Coronary artery (tissue), 2 donors: ENCODE results near the gene RAD51B.

Source experiments
- DNase-seq: peaks from one replicate; pipeline ENCODE4 v3.0.0-alpha.2; 2017; ENCODE audit warnings: low spot score
- H3K27ac ChIP-seq, 2 donors: fragments of 200-600 bp; sonication (generic); one replicate each; pipeline ENCODE4 v1.5.1; 2016 to 2019
- H3K4me3 ChIP-seq: fragments of 200-600 bp; sonication (generic); 2 replicates; pipeline ENCODE4 v1.5.1; 2016; ENCODE audit warnings: mild to moderate bottlenecking, moderate library complexity
- CTCF ChIP-seq: fragments of 200-600 bp; sonication (generic); IDR thresholded peaks from one replicate; pipeline ENCODE4 v1.5.1; 2019; ENCODE audit warnings: antibody characterized with exemption

The RAD51B gene

DNA sequence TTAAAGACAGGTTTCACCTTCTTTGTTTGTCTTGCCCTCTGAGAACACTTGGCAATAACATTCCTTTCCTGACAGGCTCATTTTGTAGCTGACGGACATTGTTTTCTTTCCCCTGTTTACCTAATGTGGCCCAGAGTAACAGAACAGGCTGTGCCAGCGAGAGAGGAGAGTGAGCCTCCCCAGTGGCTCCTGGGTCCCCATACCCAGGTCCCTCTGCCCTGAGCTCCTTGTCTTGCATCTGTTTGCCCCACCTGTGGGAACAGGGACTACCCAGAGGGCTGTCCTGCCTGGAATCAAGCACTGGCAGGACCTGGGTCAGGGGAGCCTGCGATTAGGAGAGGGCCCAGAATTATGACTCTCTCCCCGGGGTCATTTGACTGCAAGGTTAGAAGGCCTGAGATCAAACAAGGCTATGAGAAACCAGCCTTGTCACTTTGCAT lies 750.4 kb downstream of the RAD51B start:
- Histone ChIP-seq H3K27ac (peak overlapping the region in 1 of 2 donors; percentile 60), H3K4me3 (no peak overlapping the region)
- DNase-seq: no peak
- no peak for TF ChIP-seq CTCF

GRCh38 chr14:68571114-68571591 lies 751.6 kb downstream of the RAD51B start:
- H3K27ac ChIP-seq: no peak overlapping the region
- DNase-seq: no peak
- TF ChIP-seq CTCF: no peak
- H3K4me3 ChIP-seq: no peak overlapping the region

DNA sequence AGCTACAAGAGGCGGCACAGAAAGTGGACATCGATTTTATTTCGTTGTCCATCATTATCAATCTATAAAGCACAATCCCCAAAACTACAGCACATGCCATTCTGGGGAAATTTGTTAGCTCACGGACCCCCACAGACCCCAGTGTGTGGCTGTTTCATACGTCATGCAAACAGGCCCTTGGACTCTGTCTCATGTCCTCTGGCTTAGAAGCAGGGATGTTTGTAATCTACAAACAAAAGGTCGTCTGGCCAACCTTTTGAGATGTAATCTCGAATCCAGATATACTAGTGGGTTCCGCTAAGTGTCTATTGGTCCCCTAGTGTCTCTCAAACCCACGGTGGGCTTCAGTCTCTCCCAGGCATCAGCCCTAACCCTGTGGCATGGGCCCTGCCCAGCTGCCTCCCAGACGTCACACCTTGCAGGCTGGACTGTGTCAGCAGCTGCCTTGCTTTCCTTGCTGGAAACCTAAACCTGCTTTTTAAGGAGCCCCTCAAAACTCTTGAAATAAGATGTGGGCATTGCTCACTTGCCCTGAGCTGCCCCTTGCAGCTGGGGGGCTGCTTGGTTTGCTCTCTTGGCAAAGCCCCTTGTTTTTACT lies 752.4 kb downstream of the RAD51B start:
- Histone ChIP-seq H3K4me3 (no peak overlapping the region), H3K27ac (no peak overlapping the region)
- TF ChIP-seq CTCF: no peak
- DNase-seq: no peak

DNA sequence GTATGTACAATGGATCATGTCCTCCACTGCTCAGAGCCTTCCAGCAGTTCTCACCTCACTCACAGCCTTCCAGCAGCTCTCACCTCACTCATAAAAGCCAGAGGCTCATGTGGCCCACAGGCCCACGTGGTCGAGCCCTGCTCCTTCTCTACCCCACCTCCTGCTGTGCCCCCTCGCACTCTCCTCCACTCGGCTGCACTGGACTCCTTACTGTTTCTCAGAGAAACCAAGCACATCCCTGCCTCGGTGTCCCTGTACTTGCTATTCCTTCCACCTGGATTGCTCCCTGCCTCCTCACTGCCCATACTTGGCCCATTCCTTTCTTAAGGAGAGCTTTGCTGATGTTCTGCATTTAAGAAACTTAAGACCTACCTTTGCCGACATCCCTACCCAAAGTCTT lies 753.5 kb downstream of the RAD51B start:
- no peak overlapping the region for H3K4me3 ChIP-seq
- no peak for TF ChIP-seq CTCF
- no peak overlapping the region for H3K27ac ChIP-seq
- DNase-seq: no peak

GRCh38 chr14:68573722-68574121 lies 754.1 kb downstream of the RAD51B start:
- H3K4me3 ChIP-seq: no peak overlapping the region
- DNase-seq: no peak
- no peak overlapping the region for H3K27ac ChIP-seq
- TF ChIP-seq CTCF: no peak

GRCh38 chr14:68574461-68574860 lies 754.9 kb downstream of the RAD51B start:
- no peak overlapping the region for H3K4me3 ChIP-seq
- DNase-seq: no peak
- TF ChIP-seq CTCF: no peak
- no peak overlapping the region for H3K27ac ChIP-seq

DNA sequence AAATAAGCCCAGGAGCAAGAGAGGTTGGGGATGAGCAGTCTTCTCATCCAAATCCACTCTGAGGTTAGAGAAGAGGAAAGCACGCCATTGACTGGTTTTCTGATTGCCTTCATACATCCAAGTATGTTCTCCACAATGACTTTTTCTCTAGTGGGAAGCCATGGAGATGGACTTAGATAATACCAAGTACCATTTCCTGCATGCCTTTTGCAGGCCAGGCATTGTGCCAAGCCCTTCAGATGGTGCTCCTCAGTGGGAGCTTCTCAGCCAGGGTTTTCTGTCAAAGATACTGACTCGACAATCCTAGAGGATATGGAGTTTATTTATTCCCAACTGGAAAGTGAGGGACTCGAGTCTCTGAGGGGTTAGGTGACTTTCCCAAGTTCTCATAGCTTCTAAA lies 755.3 kb downstream of the RAD51B start:
- no peak for TF ChIP-seq CTCF
- Histone ChIP-seq H3K27ac (peak overlapping the region in 1 of 2 donors; percentile 27), H3K4me3 (no peak overlapping the region)
- no peak for DNase-seq
